ENCODE measurements around the gene CHSY1.

- TF ChIP-seq CTCF (IDR thresholded peaks at IDR 0.05), result no peak
- TF ChIP-seq POLR2A (IDR thresholded peaks at IDR 0.05), result no peak
Measured at GRCh38 chr15:101255051-101255395, 3.2 kb upstream of the CHSY1 start.

All from heart left ventricle (tissue), 13 donors.